Measurements from ENCODE around the gene ASXL1.

DNA sequence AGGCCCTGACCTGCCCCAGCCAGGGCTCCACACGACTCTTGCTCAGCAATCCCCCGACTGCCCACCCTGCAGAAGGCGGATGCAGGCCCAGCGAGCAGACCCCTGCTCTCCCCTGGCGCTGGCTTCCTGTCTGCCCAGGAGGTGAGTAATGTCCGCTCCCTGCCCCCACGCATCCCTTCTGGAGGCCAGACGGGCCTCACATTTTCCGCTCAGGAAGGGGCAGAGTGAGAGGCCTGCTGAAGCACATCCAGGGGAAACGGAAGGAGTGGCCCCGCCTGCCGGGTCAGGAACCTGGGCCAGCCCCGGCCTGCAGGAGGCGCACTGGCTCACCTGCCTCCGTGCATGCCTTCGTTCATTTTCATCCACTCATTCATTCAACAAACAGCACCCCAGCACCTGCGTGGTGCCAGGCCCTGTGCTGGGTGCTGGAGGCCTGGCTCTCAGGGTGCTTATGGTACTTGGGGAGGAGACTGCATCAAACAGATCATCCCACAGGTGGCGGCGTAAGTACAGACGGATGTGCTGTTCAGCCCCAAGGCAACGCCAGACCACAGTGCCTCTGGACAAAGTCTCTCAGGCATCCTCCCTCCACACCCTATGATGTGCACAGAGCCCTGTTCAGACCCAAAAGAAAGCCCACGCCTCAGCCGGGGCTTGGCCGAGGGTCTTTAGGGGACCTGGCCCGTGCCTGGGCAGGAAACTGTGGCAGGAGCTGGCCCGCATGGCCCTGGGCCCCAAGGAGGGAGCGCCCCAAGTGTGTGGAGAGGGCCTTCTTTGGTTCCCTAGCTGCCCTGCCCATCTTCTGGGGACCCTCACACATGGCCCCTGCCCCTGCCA is 112.1 kb downstream of the ASXL1 start:
- TF ChIP-seq, protein P1, sequence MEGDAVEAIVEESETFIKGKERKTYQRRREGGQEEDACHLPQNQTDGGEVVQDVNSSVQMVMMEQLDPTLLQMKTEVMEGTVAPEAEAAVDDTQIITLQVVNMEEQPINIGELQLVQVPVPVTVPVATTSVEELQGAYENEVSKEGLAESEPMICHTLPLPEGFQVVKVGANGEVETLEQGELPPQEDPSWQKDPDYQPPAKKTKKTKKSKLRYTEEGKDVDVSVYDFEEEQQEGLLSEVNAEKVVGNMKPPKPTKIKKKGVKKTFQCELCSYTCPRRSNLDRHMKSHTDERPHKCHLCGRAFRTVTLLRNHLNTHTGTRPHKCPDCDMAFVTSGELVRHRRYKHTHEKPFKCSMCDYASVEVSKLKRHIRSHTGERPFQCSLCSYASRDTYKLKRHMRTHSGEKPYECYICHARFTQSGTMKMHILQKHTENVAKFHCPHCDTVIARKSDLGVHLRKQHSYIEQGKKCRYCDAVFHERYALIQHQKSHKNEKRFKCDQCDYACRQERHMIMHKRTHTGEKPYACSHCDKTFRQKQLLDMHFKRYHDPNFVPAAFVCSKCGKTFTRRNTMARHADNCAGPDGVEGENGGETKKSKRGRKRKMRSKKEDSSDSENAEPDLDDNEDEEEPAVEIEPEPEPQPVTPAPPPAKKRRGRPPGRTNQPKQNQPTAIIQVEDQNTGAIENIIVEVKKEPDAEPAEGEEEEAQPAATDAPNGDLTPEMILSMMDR (conservative IDR thresholded peaks at IDR 0.05 in 1 of 2, IDR thresholded peaks at IDR 0.05 in 1 of 2; ENCODE audit: extremely low read depth in 1 of 2, insufficient read depth in 1 of 2, low read depth in 1 of 2, low read length in 2 of 2), result peak; percentile 25 to 37
- TF ChIP-seq EZH2 (IDR thresholded peaks at IDR 0.05; ENCODE audit: borderline replicate concordance, low read length), result no peak

All from mammary epithelial cell (primary cell).